ENCODE data around the gene FIBCD1. TPM values are rescaled to one million over a fixed set of nuclear protein-coding genes. Genes with fewer than 3 reads are reported as not detected.
A peak's percentile ranks its signal among the peaks of the same experiment; 100 is the strongest.

FIBCD1 gene
- total and polyA plus RNA-seq, 2 experiments from 2014 or later = 4.4 to 5.6 TPM

GRCh38 chr9:130873966-130874365 lies 65.1 kb downstream of the FIBCD1 start (continued):
- TF ChIP-seq ZNF462 (CRISPR knock-in tag; IDR thresholded peaks at IDR 0.05) (no peak), EZH2 (IDR thresholded peaks at IDR 0.05; ENCODE audit: low read depth, unreplicated experiment) (no peak), ZNF114 (CRISPR knock-in tag; IDR thresholded peaks at IDR 0.05) (no peak), ETS1 (IDR thresholded peaks at IDR 0.05) (no peak), EZH2phosphoT487 (IDR thresholded peaks at IDR 0.05; ENCODE audit: unreplicated experiment) (no peak)

GRCh38 chr9:130872912-130873503 lies 66.0 kb downstream of the FIBCD1 start:
- Histone ChIP-seq H3K4me2 (no peak overlapping the region), H3K27ac (ENCODE audit: low read depth) (no peak overlapping the region), H3K79me2 (replicated peaks; ENCODE audit: insufficient read depth) (peaks cover 35% of the 10 kb centered on the region), H3F3A (replicated peaks; ENCODE audit: low read depth) (peaks cover 5% of the 10 kb centered on the region; the same call in 1 of the 2 replicates), H3K36me3 (ENCODE audit: insufficient read depth) (peaks cover 33% of the 10 kb centered on the region), H4K20me1 (replicated peaks; ENCODE audit: insufficient read depth) (peaks cover 11% of the 10 kb centered on the region), H3K27me3 (ENCODE audit: insufficient read depth) (no peaks in the 10 kb centered on the region), H2AFZ (no peak overlapping the region), H3K4me3 (no peak overlapping the region), H3K4me1 (ENCODE audit: insufficient read depth) (no peaks in the 10 kb centered on the region), H3K9me2 (ENCODE audit: insufficient read depth) (no peaks in the 10 kb centered on the region)
- ATAC-seq (no peak), DNase-seq (ENCODE audit: low spot score) (no peak)
- Mint-ChIP-seq H3K36me3 (ENCODE audit: low read depth) (peaks cover 71% of the 10 kb centered on the region), H3K27ac (0 out of 2 replicates have a peak overlapping the region, but pooled peaks have one; percentile 30), H3K4me1 (no peaks in the 10 kb centered on the region), H3K27me3 (ENCODE audit: insufficient read depth, low read depth, poor library complexity) (peaks cover 5% of the 10 kb centered on the region), H3K4me3 (no peak overlapping the region), H3K9me3 (no peaks in the 10 kb centered on the region)
- TF ChIP-seq EZH2 (IDR thresholded peaks at IDR 0.05; ENCODE audit: low read depth, unreplicated experiment) = no peak
- no peak for TF ChIP-seq ETS1 (IDR thresholded peaks at IDR 0.05)
- no peak for TF ChIP-seq EZH2phosphoT487 (IDR thresholded peaks at IDR 0.05; ENCODE audit: unreplicated experiment)
- no peak for TF ChIP-seq STAT1 (IDR thresholded peaks at IDR 0.05; ENCODE audit: unreplicated experiment)
- TF ChIP-seq JUNB (IDR thresholded peaks at IDR 0.05; ENCODE audit: unreplicated experiment) = no peak
- TF ChIP-seq POLR2AphosphoS5 (IDR thresholded peaks at IDR 0.05; ENCODE audit: low read depth) = no peak
- TF ChIP-seq ZNF114 (CRISPR knock-in tag; IDR thresholded peaks at IDR 0.05) = no peak
- no peak for TF ChIP-seq CREB1 (CRISPR knock-in tag; IDR thresholded peaks at IDR 0.05; ENCODE audit: low read depth)
- TF ChIP-seq NANOG (IDR thresholded peaks at IDR 0.05; ENCODE audit: borderline replicate concordance) = no peak

Data from GM23338 (cell line).